Subcutaneous adipose tissue (tissue), 4 donors: ENCODE measurements around the gene LCAT. TPM values are rescaled to one million over a fixed set of nuclear protein-coding genes. Genes with fewer than 3 reads are reported as not detected.

Experiments
- total RNA-seq, 4 donors: library from RNA; depleted of rRNA; stranded (reverse); fragments of >200 nt; gene quantifications; one replicate each; pipeline ENCODE4 v1.1.0, GENCODE V29; 2016
- TF ChIP-seq, protein P1 (sequence below): fragments of 450-650 bp; IDR thresholded peaks from one replicate; pipeline ENCODE4 v1.5.1; 2016; ENCODE audit warnings: low read depth, mild to moderate bottlenecking, control low read depth, antibody characterized with exemption, moderate library complexity

The LCAT gene
- total RNA-seq, 4 donors from 2014 or later: 7.9 to 16.2 (median 10.5) TPM

DNA sequence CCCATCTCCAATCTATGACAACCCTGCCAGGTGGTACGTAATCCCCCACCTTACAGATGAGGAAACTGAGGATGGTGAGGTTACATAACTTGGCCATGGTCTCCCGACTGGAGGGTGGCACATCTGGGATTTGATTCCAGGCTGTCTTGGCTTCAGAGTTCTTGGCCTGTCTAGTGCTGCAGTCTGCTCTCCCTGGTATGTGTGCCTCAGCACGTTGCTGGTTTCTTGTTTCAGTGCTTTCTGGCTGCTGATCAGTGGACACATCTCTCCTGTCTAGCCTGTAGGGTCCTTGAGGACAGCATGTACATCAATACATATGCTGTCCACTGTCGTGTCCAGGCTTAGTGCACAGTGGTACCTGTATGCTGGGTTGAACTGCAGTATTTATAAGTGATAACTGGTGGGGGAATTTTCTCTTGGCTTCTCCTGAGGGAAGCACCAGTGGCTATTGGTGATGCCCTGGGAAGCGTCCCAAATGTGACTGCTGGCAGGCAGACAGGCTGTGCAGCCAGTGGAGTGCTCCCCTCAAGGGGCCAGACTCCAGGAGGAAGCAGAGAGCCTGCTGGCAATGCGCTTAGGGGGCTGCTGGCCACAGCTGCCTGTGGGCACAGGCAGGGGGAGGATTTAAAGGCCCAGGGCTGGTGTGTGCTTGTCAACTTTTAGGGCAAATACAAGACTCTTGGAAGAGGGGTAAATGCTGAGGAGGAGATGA lies 26.6 kb downstream of the LCAT start:
- TF ChIP-seq, protein P1, sequence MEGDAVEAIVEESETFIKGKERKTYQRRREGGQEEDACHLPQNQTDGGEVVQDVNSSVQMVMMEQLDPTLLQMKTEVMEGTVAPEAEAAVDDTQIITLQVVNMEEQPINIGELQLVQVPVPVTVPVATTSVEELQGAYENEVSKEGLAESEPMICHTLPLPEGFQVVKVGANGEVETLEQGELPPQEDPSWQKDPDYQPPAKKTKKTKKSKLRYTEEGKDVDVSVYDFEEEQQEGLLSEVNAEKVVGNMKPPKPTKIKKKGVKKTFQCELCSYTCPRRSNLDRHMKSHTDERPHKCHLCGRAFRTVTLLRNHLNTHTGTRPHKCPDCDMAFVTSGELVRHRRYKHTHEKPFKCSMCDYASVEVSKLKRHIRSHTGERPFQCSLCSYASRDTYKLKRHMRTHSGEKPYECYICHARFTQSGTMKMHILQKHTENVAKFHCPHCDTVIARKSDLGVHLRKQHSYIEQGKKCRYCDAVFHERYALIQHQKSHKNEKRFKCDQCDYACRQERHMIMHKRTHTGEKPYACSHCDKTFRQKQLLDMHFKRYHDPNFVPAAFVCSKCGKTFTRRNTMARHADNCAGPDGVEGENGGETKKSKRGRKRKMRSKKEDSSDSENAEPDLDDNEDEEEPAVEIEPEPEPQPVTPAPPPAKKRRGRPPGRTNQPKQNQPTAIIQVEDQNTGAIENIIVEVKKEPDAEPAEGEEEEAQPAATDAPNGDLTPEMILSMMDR: no peak

DNA sequence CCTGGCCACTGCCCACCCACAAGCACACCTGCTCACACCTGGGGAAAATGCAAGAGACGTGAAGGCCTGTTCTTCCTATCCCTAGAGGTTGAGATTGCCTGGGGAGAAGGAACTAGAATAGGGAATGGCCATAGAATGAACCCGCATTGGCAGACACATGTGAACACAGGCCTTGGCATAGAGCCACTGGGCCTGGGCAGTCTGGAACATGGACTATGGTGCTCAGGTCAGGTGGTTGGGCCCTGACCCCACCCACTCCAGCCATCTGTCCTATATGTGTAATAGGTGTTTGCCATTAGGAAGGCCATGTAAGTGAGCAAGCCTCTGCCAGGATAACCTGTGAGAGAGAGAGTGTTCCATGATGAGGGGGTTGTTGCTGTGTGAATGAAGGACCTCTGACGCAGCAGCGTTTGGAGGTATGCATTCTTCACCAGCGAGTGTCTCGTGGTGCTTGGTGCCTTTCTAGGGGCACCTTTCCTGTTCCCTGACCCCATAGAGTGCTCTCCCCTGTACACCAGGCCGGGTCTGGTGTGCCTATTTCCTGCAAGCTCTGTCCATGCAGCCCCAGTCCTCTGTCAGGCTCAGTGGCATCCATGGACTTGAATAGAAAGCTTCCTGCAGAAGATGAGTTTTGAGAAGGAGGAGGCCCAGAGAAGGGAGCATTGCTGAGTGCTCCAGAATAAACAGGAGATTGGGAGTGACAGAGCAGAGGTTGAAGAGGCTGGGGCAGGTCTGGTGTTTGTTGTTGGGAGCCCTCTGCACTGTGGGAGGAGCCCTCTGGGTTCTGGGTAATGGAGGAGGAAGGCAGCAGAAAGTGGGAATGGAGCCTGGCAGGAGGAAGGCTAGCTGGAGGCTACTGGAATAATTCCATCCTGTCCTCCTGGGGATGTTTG lies 27.8 kb downstream of the LCAT start:
- TF ChIP-seq, protein P1: no peak

DNA sequence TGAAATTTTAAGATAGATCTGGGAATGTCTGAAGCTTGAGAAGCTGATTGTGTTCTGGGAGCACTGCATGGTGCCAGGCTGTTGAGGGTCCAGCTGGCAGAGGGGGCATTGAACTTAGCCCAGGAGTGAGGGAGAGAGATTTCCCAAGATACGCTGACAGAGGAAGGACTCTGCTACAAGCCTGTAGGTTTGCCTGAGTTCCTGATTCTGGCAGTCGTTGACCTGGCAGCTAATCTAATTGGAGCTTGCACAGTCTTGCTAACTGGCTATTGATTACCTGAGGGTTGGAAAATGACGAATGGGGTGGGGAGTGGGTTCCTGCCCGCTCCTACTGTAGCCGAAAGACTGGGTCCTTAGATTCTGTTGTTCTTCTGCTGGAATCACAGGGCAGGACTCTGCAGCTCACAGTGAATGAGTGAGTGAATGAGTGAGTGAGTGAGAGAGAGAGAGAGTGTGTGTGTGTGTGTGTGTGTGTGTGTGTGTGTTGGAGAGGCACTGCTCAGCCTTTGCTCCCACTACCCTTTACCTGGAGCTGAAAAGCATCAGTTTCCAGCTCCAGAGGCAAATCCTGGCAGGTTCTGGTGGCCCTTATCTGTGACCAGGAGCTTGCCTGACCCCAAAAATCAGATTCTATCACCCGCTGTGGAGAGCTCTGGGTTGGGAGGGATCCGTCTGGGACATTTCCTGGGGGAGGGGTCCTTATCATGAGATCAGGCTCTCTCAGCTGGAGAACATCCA lies 29.0 kb downstream of the LCAT start:
- TF ChIP-seq, protein P1: no peak

DNA sequence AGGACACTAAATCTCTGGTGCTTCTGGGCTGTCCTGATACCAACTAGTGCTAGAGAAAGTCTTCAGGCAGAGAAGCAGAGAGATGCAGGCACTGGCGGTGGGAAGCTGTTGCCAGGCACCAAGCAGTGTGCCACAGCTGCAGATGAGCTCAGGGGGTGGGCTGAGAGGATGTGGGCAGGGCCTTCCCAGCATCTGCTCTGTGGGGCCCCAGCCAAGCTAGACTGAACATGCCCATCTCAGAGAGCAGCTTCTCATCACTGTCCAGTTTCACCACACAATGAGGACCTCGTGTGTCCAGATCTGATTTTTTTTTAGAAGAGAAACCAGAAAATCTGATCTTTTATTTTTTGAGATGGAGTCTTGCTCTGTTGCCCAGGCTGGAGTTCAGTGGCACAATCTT lies 33.8 kb downstream of the LCAT start:
- TF ChIP-seq, protein P1: no peak

DNA sequence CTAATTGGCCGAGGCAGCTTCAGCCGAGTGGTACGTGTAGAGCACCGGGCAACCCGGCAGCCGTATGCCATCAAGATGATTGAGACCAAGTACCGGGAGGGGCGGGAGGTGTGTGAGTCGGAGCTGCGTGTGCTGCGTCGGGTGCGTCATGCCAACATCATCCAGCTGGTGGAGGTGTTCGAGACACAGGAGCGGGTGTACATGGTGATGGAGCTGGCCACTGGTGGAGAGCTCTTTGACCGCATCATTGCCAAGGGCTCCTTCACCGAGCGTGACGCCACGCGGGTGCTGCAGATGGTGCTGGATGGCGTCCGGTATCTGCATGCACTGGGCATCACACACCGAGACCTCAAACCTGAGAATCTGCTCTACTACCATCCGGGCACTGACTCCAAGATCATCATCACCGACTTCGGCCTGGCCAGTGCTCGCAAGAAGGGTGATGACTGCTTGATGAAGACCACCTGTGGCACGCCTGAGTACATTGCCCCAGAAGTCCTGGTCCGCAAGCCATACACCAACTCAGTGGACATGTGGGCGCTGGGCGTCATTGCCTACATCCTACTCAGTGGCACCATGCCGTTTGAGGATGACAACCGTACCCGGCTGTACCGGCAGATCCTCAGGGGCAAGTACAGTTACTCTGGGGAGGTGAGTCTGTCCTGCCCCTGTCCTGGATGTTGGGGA lies 34.7 kb downstream of the LCAT start:
- TF ChIP-seq, protein P1: no peak

DNA sequence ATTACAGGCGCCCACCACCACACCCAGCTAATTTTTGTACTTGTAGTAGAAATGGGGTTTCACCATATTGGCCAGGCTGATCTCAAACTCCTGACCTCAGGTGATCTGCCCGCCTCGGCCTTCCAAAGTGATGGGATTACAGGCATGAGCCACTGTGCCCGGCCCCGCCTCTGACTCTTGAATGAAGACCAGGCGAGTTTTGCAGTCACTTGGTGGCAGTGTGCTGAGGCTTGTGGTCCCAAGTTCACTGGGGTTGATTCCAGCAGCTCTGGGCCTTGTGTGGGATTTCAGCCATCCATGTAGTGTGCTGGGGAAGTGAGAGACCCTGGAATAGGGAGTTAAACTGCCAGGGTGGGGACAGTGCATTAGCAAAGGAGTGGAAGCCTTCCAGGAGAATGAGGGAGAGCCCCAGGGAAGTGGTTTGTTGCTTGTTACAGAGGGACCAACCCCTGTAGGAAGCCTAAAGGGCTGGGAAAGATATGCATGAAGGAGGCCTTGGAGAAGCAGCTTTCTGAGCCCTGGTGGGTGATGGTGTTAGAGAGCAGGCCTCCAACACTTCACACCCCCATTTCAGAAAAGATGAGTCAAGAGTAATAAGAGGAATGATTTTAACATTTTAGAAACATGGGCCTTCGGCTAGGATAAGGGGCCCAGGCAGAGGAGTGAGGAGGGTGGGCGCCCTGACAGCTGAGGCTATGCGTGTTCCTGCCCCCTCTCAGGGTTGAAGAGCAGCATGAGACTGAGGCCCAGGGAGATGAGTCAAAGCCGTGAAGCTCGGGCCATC lies 36.3 kb downstream of the LCAT start:
- TF ChIP-seq, protein P1: no peak
